H1 (cell line): Measurements from ENCODE around the gene OPN1SW. TPM values are rescaled to one million over a fixed set of nuclear protein-coding genes. Genes with fewer than 3 reads are reported as not detected.

Experiments
- CHD1 ChIP-seq: IDR thresholded peaks from 2 replicates; pipeline ENCODE4 v1.6.1; 2012; ENCODE audit warnings: low read depth, low read length, improper control_type of control experiment
- CHD7 ChIP-seq: fragments of 300-600 bp; sonication (generic); IDR thresholded peaks from 2 replicates; pipeline ENCODE4 v1.7.1; 2012; ENCODE audit warnings: low read length, moderate library complexity, mild to moderate bottlenecking, inconsistent platforms; ENCODE audit not compliant: insufficient replicate concordance
- SIN3A ChIP-seq, 2 experiments: IDR thresholded peaks in 1 of 2; conservative IDR thresholded peaks in 1 of 2; 2 replicates each; pipeline ENCODE4 v1.6.1; 2011 to 2012; ENCODE audit warnings: low read length in 2 of 2, improper control_type of control experiment in 1 of 2, low read depth in 1 of 2, mild to moderate bottlenecking in 1 of 2
- SRF ChIP-seq: IDR thresholded peaks from 2 replicates; pipeline ENCODE4 v1.6.1; 2011; ENCODE audit warnings: mild to moderate bottlenecking, low read depth, low read length, moderate library complexity
- polyA plus RNA-seq, 7 experiments: library from polyadenylated mRNA; depleted of rRNA in 3 of 7; stranded (reverse) in 5 of 7; unstranded in 2 of 7; fragments of >200 nt in 5 of 7; fragments of 200-250 nt in 2 of 7; gene quantifications; 1 replicate in 5 of 7; 2 replicates in 1 of 7; 4 replicates in 1 of 7; pipeline versions ENCODE4 v1.2.1 to v1.2.3, GENCODE V29; 2011 to 2013; ENCODE audit warnings: missing spikeins in 2 of 7, mixed read lengths in 2 of 7
- total RNA-seq: library from RNA; stranded (reverse); fragmentation: NEBNext Ultra II Directional; extraction: Animal tissue kit (Norgen Biotek cat#: 25700); gene quantifications from 2 replicates; pipeline ENCODE4 v1.2.1, GENCODE V29; 2021

Gene OPN1SW
- total and polyA plus RNA-seq, 2 of the 8 experiments (the other 6 are each of a cell fraction or from before 2014, with no cell fraction given): not detected

- TF ChIP-seq CHD7 (no peak), SIN3A (conservative IDR thresholded peaks at IDR 0.05 in 1 of 2, IDR thresholded peaks at IDR 0.05 in 1 of 2; ENCODE audit: low read depth in 1 of 2, low read length in 2 of 2) (no peak), SRF (no peak), CHD1 (no peak)
Measured at GRCh38 chr7:128796327-128796726, 20.7 kb upstream of the OPN1SW start (continued).
